Right renal cortex interstitium (tissue), 3 donors: ENCODE data around the gene ZYG11A. TPM values are rescaled to one million over a fixed set of nuclear protein-coding genes. Genes with fewer than 3 reads are reported as not detected.
"Not testable (repeated sequence)": the region's sequence is repeated elsewhere in the genome, so short reads cannot be mapped to it uniquely, and the experiment has no call there.

Source experiments
- DNase-seq, 3 donors: peaks; one replicate each; pipeline ENCODE4 v3.0.0-alpha.2; 2013; ENCODE audit warnings: low read depth in 3 of 3, low spot score in 2 of 3
- polyA plus RNA-seq, 3 donors: library from polyadenylated mRNA; unstranded; fragments of 120-200 nt; gene quantifications; one replicate each; pipeline ENCODE4 v1.2.1, GENCODE V29; 2013; ENCODE audit not compliant: insufficient read length in 3 of 3

The ZYG11A gene
- polyA plus RNA-seq, 3 donors = 0.14 to 0.17 (median 0.15) TPM

DNA sequence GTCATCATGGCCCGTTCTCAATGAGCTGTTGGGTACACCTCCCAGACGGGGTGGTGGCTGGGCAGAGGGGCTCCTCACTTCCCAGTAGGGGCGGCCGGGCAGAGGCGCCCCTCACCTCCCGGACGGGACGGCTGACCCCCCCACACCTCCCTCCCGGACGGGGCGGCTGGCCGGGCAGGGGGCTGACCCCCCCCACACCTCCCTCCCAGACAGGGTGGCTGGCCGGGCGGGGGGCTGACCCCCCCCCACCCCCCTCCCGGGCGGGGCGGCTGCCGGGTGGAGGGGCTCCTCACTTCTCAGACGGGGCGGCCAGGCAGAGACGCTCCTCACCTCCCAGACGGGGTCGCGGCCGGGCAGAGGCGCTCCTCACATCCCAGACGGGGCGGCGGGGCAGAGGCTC lies 27.2 kb downstream of the ZYG11A start:
- not testable (repeated sequence) for DNase-seq

DNA sequence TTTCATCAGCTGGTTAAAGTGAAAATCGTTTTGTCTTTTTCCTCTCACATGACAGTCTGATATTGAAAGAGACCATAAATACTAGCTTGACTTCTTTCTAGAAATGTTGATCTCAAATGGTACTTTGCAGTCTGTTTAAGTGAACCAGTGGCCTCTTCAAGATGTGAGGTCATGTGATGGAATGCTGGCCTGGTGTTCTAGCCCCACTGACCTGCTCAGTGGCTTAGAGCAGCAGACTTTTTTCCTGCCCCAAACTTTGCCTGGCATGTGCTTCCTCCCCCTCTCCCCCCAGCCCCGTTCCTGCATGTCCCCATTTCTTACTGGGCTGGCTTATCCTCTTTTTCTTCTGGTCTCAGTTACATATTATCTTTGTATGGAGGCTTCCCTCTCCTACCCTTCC lies 34.3 kb downstream of the ZYG11A start:
- DNase-seq = no peak

DNA sequence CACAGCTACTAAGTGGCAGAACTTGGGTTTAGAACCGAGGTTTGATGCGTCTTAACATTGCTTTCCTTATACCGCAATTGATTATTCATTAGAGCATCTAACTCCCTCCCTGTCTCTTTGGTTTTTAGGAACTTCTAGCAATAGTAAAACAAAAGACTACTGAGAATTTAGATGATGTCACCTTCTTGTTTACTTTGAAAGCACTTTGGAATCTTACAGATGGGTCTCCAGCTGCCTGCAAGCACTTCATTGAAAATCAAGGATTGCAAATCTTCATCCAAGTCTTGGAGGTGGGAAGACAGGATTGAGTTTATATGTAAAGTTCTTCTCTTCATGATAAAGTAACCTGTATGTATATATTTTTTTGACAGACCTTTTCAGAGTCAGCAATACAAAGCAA lies 35.0 kb downstream of the ZYG11A start:
- DNase-seq = no peak

DNA sequence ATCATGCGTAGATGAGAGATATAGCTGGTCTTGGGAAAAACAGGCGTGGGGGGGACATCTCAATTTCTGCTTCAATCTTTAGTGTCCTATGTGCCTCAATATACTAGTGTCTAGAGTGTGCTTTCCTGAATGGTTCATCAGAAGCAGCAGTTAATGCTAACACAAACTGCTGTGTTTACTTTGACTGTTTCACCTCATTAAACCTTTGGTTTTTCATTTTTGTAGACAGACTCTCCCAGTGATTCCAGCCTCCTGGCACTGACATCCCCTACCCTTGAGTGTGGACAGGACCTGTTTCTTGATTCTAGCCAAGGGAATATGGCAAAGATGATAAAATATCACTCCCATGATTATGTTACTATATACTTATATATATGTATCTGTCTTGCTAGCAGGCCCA lies 37.6 kb downstream of the ZYG11A start:
- no peak for DNase-seq

DNA sequence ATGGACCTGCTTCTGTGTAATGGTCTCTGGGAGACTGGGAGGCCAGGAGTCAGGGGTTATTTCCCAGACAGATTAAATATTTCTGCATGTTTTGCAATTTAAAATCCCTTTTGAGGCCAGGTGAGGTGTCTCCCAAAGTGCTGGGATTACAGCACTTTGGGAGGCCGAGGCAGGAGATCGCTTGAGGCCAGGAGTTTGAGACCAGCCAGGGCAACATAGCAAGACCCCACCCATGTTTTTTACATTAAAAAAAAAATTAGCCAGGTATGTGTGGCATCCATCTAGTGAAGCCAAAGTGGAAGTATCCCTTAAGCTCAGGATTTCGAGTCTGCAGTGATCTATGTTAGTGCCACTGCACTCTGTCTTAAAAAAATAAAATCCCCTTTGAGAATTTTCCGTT lies 44.9 kb downstream of the ZYG11A start:
- no peak for DNase-seq

DNA sequence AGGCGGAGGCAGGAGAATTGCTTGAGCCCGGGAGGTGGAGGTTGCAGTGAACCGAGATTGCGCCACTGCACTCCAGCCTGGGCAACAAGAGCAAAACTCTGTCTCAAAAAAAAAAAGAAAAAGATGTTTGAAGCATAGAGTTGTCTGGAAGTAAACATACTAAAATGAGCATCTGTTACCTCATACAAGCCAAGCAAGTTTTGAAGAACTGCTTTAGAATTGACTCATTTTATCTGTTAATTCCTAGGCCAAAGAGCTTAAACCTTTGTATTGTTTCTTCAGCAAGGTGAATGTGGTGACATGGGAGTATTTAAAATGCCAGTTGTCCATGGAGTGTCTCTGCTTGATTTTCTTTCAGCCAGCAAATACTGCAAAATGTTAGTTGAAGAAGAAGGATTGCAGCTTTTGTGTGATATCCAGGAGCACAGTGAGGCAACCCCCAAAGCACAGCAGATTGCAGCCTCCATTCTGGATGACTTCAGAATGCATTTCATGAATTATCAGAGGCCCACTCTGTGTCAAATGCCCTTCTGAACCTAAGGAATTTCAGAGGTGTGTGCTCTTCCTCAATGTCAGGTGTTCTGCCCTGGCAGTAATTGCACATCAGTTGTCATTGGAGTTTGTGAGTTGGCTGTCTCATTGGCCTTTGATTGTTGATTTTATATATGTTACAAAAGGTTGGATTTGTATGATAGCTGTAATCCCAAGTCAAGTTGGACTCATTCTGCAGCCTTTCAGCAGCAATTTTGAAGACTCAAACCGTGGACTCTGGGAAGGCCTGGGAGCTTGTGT lies 50.1 kb downstream of the ZYG11A start:
- no peak for DNase-seq

DNA sequence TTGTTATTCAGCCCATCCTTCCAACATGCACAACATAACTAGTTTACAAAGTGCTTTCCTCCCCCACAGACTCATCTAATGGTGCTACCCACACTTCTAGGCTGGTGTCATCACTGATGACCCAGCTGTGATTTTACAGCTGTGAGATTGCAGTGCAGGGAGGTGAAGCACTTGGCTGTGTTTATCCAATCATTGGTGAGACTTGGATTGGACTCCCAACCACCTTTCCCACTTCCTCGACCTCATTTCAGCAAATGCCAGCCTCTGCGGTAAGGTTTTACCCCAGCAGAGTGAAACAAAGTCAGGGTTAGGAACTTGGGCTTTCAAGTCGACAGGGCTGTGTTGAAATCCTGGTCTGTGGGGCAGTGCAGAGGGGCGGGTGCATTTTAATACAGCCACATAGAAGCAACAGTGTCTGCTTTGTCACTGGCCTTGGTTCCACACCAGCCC lies 56.9 kb downstream of the ZYG11A start:
- no peak for DNase-seq

GRCh38 chr1:52900402-52900801 lies 57.8 kb downstream of the ZYG11A start:
- DNase-seq = no peak

DNA sequence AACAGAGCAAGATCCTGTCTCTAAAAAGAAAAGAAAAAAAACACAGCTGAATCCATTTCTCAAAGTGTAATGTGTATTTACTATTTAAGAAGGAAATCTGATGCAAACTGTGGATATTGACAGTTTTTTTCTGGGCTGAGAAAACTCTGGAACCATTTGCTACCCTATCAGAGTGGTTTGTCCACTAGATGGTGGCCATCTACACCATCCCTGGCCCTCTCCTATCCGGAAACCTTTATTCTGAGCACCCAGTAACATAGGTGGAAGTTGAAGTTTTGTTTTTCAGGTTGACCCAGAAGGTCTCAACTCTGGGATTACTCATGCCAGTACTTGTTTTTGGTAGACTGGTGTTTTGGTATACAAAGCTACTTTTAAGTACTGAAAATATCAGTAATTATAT lies 58.8 kb downstream of the ZYG11A start:
- DNase-seq = no peak

DNA sequence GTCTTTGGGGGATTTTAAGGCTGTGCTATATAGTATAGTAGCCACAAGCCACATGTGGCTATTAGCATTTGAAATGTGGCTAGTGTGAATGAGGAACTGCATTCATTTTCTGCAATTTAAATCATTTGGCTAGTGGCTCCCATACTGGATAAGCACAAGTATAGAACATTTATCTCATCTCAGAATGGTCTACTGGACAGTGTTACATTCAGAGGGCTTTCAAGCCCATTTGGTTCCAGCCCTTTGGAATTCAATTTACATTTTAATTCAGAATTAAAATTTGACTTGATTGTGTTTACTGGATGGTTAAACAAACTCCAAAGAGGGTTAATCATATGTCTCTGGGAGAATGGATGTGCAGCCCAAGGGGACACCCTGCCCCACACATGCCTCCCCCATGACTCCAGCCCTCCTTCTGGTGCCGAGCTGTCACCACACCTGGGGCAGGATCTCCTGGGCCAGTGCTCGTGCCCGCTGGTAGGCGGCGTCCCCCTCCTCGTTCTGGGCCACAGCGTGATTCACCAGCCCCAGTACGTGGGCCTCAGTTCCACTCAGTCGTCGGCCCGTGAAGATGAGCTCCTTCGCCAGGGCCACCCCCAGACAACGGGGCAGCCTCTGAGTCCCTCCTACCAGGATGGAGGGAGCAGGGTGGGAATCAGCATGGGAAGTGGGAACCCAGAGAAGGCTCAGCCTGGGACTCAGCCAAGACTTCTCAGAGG lies 61.8 kb downstream of the ZYG11A start:
- DNase-seq = no peak

DNA sequence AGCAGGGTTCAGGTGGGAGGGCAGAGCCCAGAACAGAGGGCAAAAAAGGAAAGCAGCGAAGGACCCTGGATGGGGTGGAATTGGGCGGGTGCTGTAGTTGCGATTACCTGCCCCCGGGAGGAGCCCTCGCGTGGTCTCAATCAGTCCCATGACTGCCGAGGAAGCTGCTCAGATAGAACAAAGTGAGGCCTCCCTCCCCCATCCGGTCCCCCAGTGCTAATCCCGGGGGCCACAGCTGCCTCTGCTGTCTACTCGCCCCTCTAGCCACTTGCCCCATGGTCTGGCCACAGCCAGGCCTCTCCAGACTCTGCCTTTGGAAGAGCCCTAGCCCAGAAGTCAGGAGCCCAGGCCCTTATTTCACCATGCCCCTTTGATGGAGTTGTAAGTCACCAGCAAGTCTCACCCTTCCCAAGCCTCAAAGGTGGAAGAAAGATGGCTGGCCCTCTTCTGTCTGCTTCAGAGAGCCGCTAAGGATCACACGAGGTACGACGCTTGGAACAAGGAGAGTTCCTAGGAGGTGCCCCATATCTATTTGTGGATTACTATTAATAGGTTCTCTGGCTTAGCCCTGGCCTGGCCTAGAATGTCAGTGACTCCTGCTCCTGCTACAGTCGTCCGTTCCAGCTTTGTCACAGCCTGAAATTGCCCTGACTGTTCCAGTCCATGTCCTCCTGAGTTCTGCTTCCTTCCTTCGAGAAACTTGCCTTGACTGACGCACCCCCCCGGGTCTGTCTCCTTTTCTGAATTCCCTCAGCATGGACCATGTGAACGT lies 62.6 kb downstream of the ZYG11A start:
- DNase-seq = no peak

- no peak for DNase-seq
Observed at GRCh38 chr1:52906135-52906603, 63.6 kb downstream of the ZYG11A start.

- no peak for DNase-seq
Observed at GRCh38 chr1:52907068-52907811, 64.7 kb downstream of the ZYG11A start.

DNA sequence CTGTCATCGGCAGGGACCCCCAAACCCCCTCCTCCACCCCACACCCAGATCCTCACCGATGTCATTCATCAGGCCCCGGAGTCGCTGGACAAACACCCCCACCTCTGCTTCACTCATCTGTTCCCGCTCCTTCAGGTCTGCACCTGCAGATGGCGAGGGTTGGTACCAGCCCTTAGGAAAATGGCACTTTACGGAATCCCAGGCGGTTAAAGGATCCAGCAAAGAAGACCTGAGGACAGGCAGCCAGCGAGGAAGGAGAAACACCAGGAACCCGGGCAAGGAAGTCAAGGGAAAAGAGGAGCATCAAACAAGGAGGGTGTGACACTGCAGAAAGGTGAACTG lies 65.2 kb downstream of the ZYG11A start:
- no peak for DNase-seq

DNA sequence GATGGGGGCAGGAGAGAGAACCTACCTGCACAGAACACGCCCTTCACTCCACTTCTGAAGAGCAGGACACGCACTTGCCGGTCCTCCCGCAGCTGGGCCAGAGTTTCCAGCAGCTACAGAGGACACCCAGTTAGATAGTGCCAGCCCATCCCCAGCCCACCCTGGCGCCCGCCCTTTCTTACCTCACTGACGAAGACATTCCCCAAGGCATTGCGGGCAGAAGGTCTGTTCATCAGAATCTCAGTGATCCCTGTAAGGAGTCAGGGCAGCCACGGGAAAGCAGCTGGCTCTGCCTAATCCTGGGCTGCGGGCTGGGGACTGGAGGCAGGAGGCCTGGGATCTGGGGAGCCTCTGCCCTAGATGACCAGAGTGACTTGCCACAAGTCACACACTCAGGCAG lies 69.0 kb downstream of the ZYG11A start:
- DNase-seq = no peak

DNA sequence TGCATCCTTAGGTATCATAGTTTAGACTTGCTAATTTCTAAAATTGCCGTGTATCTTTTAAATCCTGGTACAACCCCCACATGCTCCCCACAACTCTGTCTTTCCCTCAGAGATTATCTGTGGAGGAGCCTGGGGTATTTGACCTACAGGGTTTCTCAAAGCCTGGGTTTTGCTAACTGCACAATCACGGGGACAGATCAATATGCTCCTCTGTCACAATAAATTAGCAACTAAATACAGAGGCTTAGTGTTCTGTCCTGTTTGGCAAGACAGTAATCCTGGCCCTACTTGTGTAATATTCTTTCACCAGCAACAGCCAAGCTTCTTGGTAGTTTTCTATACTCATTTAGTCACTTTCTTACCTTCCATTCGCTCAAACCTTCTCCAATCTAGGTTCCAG lies 70.5 kb downstream of the ZYG11A start:
- DNase-seq = no peak

GRCh38 chr1:52913537-52913936 lies 71.0 kb downstream of the ZYG11A start:
- DNase-seq = no peak

- no peak for DNase-seq
Observed at GRCh38 chr1:52914463-52914862, 71.9 kb downstream of the ZYG11A start.

DNA sequence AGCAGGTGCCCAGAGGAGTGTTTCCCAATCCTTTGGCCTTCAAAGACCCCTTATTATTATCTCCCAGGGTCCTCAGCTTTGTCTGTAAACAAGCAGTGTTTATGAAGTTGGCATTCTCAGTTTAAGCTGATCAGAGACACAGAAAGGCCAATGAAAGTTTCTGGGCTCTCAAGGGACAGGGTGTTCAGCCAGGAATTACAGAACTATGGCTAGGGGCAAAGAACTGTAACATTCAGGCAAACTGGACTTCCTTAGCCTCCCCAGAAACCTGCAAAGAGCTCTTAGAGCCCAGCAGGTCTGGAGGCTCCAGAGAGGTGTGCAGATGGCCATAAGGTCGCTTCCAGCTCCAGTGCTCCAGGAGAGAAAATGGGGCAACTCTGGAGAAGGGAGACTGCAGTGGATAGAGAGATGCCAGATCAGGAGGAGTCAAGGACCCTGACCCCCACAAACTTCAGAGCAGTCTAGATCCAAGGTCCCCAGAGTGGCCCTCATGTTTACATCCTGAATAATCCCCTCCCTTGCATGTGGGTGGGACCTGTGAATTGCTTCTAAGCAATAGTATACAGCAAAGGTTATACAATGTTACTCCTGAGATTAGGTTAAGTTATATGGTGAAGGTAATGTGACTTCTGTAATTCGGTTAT lies 72.8 kb downstream of the ZYG11A start:
- no peak for DNase-seq

DNA sequence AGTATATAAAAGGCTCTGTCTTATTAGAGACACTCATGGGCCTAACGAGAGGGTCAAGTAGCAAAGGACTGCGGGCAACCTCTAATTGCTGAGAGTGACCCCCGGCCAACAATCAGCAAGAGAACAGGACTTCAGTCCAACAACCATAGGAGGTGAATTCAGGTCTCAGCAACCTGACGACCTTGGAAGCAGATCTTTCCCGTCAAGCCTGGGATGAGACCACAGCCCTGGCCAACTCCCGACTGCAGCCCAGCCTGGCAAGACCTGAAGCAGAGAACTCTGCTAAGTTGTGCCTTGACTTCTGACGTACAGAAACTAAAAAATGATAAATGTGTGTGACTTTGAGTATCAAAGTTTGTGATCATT lies 73.3 kb downstream of the ZYG11A start:
- no peak for DNase-seq
